ENCODE results near the gene ST3GAL5.

DNA sequence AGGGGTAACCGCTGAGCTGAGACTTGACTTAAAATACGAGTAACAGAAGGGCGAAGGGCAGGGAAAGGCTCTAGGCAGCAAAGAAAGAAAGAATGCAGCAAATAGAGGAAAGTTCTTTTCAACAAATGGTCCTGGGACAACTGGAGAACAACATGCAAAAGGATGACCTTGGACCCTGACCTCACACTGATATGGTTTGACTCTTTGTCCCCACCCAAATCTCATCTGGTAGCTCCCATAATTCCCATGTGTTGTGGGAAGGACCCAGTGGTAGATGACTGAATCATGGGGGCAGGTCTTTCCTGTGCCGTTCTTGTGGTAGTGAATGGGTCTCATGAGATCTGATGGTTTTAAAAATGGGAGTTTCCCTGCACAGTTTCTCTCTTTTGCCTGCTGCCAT, 33.9 kb downstream of the ST3GAL5 start:
- TF ChIP-seq CTCF (IDR thresholded peaks at IDR 0.05) (no peak), POLR2A (IDR thresholded peaks at IDR 0.05) (no peak)
